Measurements from ENCODE around the gene DYNLL1. TPM values are rescaled to one million over a fixed set of nuclear protein-coding genes. Genes with fewer than 3 reads are reported as not detected.
A peak's percentile ranks its signal among the peaks of the same experiment; 100 is the strongest.

The DYNLL1 gene
- total RNA-seq, 1 experiment from 2014 or later, result 243 TPM

DNA sequence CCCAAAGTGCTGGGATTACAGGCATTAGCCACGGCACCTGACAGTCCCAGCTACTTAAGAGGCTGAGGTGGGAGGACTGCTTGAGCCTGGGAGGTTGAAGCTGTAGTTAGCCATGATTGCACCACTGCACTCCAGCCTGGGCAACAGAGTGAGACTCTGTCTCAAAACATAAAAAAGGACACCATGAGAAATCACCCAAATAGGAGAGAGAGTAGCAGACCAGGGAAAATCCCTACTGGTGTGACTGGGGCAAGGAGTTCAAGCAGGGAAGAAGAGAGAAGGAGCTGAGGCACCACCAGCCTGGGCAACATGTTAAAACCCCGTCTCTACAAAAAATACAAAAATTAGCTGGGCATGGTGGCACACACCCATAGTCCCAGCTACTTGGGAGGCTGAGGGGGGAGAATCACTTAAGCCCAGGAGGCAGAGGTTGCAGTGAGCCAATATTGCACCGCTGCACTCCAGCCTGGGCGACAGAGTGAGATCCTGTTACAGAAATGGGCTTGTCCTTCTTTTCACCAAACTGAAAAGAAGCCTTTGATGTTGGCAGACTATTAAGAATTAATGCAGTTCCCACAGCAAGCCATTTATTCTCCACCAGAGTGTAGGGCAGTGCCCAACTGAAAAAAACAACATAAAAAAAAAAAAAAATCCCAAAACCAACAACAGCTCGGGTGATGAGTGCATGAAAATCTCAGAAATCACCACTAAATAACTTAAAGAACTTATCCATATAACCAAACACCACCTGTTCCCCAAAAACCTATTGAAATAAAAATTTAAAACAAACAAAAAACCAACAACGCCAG, 21.9 kb upstream of the DYNLL1 start:
- ChIA-PET CTCF (interaction anchor here (0.7 to 1.0 kb wide), 2 partner anchors 12 to 14 kb away, joined by 3 to 4 read pairs; no protein-coding TSS in a partner anchor), RAD21 (ENCODE audit: low non-redundant PET in 1 of 2, low total read pairs in 2 of 2, uncharacterized antibody in 2 of 2, unreplicated experiment in 2 of 2) (no interaction called here), POLR2A (interaction anchor here (1.0 to 3.4 kb wide), 2 partner anchors 9 to 22 kb away, joined by 3 to 18 read pairs; partner anchors contain the start of gene DYNLL1)
- Histone ChIP-seq H3K27ac (ENCODE audit: low read depth, low read length) (peak overlapping the region; percentile 38), H3K4me1 (ENCODE audit: control insufficient read depth in 1 of 2, insufficient read depth in 2 of 2, low read length in 2 of 2) (peaks cover 40 to 65% of the 10 kb centered on the region in 2 experiments), H3K4me3 (replicated peaks in 1 of 2; ENCODE audit: low read depth in 1 of 2, low read length in 2 of 2) (peak overlapping the region; percentile 23 to 42; a peak in 3 of 4 replicates), H3K9me3 (ENCODE audit: control insufficient read depth in 1 of 2, insufficient read depth in 1 of 2, low read depth in 1 of 2, low read length in 2 of 2) (no peaks in the 10 kb centered on the region), H3K79me2 (ENCODE audit: insufficient read depth, low read length) (peaks cover 25% of the 10 kb centered on the region), H3K4me2 (ENCODE audit: low read length) (peak overlapping the region; percentile 91), H4K20me1 (ENCODE audit: insufficient read depth) (no peaks in the 10 kb centered on the region), H3K36me3 (ENCODE audit: control insufficient read depth in 1 of 2, insufficient read depth in 2 of 2, low read length in 2 of 2) (no peaks in the 10 kb centered on the region), H3K27me3 (ENCODE audit: insufficient read depth, low read length) (no peaks in the 10 kb centered on the region), H3K9ac (ENCODE audit: low read length) (peak overlapping the region; percentile 26; the same call in 1 of the 2 replicates), H3K9me2 (ENCODE audit: insufficient read depth) (no peaks in the 10 kb centered on the region), H2AFZ (ENCODE audit: low read depth, low read length, poor library complexity, severe bottlenecking) (no peak overlapping the region)
- no peak for TF ChIP-seq EGR1 (IDR thresholded peaks at IDR 0.05; ENCODE audit: low read depth)
- intact Hi-C loops (cut with micrococcal nuclease), result loop anchor here (1.0 kb wide), 1 partner anchor 21 kb away; no protein-coding TSS in a partner anchor
- no TSS peak for BruUV-seq (replicated peaks)
- no peak for ATAC-seq
- no peak for DNase-seq (ENCODE audit: low read depth, low spot score)

DNA sequence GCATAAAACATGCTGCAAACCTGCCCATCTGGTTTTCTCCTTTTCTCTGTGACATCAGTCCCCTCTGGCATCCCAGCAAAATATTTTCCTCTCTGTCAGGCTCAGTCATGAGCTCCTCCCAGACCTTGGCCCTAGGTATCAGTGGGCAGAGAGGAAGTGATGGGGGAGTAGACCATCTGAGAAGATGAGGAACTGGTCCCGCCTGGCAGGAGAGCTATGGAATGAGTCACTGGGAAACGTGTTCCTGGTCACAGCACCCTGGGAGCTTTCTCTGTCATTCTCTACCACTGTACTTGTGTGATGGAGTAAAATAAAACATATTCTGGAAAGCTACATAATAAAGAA, 21.3 kb upstream of the DYNLL1 start:
- no TSS peak for BruUV-seq (replicated peaks)
- intact Hi-C loops (cut with micrococcal nuclease), result loop anchor here (1.0 kb wide), 1 partner anchor 21 kb away; no protein-coding TSS in a partner anchor
- no peaks in the 10 kb centered on the region for H3K36me3 ChIP-seq (ENCODE audit: control insufficient read depth in 1 of 2, insufficient read depth in 2 of 2, low read length in 2 of 2)
- H3K27ac ChIP-seq (ENCODE audit: low read depth, low read length), result peak overlapping the region; percentile 38
- H3K9ac ChIP-seq (ENCODE audit: low read length), result peak overlapping the region; percentile 26; the same call in 1 of the 2 replicates
- H3K4me2 ChIP-seq (ENCODE audit: low read length), result peak overlapping the region; percentile 91
- ChIA-PET CTCF (interaction anchor here (0.7 to 1.0 kb wide), 2 partner anchors 12 to 13 kb away, joined by 3 to 4 read pairs; no protein-coding TSS in a partner anchor), POLR2A (interaction anchor here (1.0 to 3.4 kb wide), 2 partner anchors 9 to 21 kb away, joined by 3 to 18 read pairs; partner anchors contain the start of gene DYNLL1), RAD21 (ENCODE audit: low non-redundant PET in 1 of 2, low total read pairs in 2 of 2, uncharacterized antibody in 2 of 2, unreplicated experiment in 2 of 2) (interaction anchor here in 1 of 2 experiments (0.6 kb wide), 1 partner anchor 54 kb away, joined by 3 read pairs; no protein-coding TSS in a partner anchor)
- no peaks in the 10 kb centered on the region for H3K27me3 ChIP-seq (ENCODE audit: insufficient read depth, low read length)
- peak; percentile 72 for ATAC-seq
- TF ChIP-seq TCF7L2 (IDR thresholded peaks at IDR 0.05; ENCODE audit: borderline replicate concordance, extremely low read depth, insufficient read depth, insufficient read length), result no peak
- TF ChIP-seq ELF1 (IDR thresholded peaks at IDR 0.05; ENCODE audit: borderline replicate concordance, low read depth), result no peak
- no peak for TF ChIP-seq EZH2 (IDR thresholded peaks at IDR 0.05)
- peak; percentile 77 for TF ChIP-seq YY1 (IDR thresholded peaks at IDR 0.05; ENCODE audit: extremely low read depth, insufficient replicate concordance, low read depth, low read length)
- peak; percentile 69 for TF ChIP-seq POLR2AphosphoS5 (IDR thresholded peaks at IDR 0.05; ENCODE audit: low read depth, low read length)
- TF ChIP-seq SIN3A (IDR thresholded peaks at IDR 0.05; ENCODE audit: low read depth), result no peak
- TF ChIP-seq, protein P1, sequence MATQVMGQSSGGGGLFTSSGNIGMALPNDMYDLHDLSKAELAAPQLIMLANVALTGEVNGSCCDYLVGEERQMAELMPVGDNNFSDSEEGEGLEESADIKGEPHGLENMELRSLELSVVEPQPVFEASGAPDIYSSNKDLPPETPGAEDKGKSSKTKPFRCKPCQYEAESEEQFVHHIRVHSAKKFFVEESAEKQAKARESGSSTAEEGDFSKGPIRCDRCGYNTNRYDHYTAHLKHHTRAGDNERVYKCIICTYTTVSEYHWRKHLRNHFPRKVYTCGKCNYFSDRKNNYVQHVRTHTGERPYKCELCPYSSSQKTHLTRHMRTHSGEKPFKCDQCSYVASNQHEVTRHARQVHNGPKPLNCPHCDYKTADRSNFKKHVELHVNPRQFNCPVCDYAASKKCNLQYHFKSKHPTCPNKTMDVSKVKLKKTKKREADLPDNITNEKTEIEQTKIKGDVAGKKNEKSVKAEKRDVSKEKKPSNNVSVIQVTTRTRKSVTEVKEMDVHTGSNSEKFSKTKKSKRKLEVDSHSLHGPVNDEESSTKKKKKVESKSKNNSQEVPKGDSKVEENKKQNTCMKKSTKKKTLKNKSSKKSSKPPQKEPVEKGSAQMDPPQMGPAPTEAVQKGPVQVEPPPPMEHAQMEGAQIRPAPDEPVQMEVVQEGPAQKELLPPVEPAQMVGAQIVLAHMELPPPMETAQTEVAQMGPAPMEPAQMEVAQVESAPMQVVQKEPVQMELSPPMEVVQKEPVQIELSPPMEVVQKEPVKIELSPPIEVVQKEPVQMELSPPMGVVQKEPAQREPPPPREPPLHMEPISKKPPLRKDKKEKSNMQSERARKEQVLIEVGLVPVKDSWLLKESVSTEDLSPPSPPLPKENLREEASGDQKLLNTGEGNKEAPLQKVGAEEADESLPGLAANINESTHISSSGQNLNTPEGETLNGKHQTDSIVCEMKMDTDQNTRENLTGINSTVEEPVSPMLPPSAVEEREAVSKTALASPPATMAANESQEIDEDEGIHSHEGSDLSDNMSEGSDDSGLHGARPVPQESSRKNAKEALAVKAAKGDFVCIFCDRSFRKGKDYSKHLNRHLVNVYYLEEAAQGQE (IDR thresholded peaks at IDR 0.05; ENCODE audit: low read depth), result no peak
- TF ChIP-seq, protein P2, sequence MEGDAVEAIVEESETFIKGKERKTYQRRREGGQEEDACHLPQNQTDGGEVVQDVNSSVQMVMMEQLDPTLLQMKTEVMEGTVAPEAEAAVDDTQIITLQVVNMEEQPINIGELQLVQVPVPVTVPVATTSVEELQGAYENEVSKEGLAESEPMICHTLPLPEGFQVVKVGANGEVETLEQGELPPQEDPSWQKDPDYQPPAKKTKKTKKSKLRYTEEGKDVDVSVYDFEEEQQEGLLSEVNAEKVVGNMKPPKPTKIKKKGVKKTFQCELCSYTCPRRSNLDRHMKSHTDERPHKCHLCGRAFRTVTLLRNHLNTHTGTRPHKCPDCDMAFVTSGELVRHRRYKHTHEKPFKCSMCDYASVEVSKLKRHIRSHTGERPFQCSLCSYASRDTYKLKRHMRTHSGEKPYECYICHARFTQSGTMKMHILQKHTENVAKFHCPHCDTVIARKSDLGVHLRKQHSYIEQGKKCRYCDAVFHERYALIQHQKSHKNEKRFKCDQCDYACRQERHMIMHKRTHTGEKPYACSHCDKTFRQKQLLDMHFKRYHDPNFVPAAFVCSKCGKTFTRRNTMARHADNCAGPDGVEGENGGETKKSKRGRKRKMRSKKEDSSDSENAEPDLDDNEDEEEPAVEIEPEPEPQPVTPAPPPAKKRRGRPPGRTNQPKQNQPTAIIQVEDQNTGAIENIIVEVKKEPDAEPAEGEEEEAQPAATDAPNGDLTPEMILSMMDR (IDR thresholded peaks at IDR 0.05 in 2 of 3, conservative IDR thresholded peaks at IDR 0.05 in 1 of 3; ENCODE audit: borderline replicate concordance in 1 of 3, insufficient read depth in 1 of 3, low read depth in 2 of 3, low read length in 2 of 3), result no peak
- peak overlapping the region; percentile 23 to 42; a peak in 3 of 4 replicates for H3K4me3 ChIP-seq (replicated peaks in 1 of 2; ENCODE audit: low read depth in 1 of 2, low read length in 2 of 2)
- H3K9me2 ChIP-seq (ENCODE audit: insufficient read depth), result no peaks in the 10 kb centered on the region
- no peaks in the 10 kb centered on the region for H3K9me3 ChIP-seq (ENCODE audit: control insufficient read depth in 1 of 2, insufficient read depth in 1 of 2, low read depth in 1 of 2, low read length in 2 of 2)
- DNase-seq (ENCODE audit: low read depth, low spot score), result peak; percentile 80
- peaks cover 40 to 65% of the 10 kb centered on the region in 2 experiments for H3K4me1 ChIP-seq (ENCODE audit: control insufficient read depth in 1 of 2, insufficient read depth in 2 of 2, low read length in 2 of 2)
- H2AFZ ChIP-seq (ENCODE audit: low read depth, low read length, poor library complexity, severe bottlenecking), result no peak overlapping the region
- no peaks in the 10 kb centered on the region for H4K20me1 ChIP-seq (ENCODE audit: insufficient read depth)
- H3K79me2 ChIP-seq (ENCODE audit: insufficient read depth, low read length), result peaks cover 20% of the 10 kb centered on the region
